NOMO-1 treated with DMSO at 0.1 percent for 48 hours (cell line): ENCODE results near the gene UBASH3A.

Experiments used
- DNase-seq: peaks from one replicate; lab custom pipeline; 2025; ENCODE audit not compliant: unreplicated experiment; lab: John Stamatoyannopoulos, UW

Gene UBASH3A

GRCh38 chr21:42403611-42404231, at the start of gene UBASH3A:
TSS of gene UBASH3A (plus strand) at chr21:42403902. CDS start at chr21:42403946, 44 bp downstream.
- DNase-seq = no peak

- no peak for DNase-seq
These were observed 47.7 kb upstream of the UBASH3A start for GRCh38 chr21:42356046-42356445.

- no peak for DNase-seq
These were observed 47.1 kb upstream of the UBASH3A start for GRCh38 chr21:42356650-42357049.

- no peak for DNase-seq
These were observed 46.4 kb upstream of the UBASH3A start for GRCh38 chr21:42357307-42357706.

- no peak for DNase-seq
These were observed 45.4 kb upstream of the UBASH3A start for GRCh38 chr21:42358261-42358660.

- no peak for DNase-seq
These were observed 44.8 kb upstream of the UBASH3A start for GRCh38 chr21:42358937-42359336.

GRCh38 chr21:42360317-42360716, 43.4 kb upstream of the UBASH3A start:
- no peak for DNase-seq

- DNase-seq = no peak
These were observed 42.4 kb upstream of the UBASH3A start for GRCh38 chr21:42361286-42361685.

GRCh38 chr21:42362198-42362597, 41.5 kb upstream of the UBASH3A start:
- no peak for DNase-seq

- DNase-seq = no peak
These were observed 41.0 kb upstream of the UBASH3A start for GRCh38 chr21:42362700-42363099.

- no peak for DNase-seq
These were observed 40.4 kb upstream of the UBASH3A start for GRCh38 chr21:42363312-42363711.

GRCh38 chr21:42364304-42364865, 39.3 kb upstream of the UBASH3A start:
- peak; percentile 21 for DNase-seq

- no peak for DNase-seq
These were observed 37.9 kb upstream of the UBASH3A start for GRCh38 chr21:42365770-42366169.

- no peak for DNase-seq
These were observed 37.3 kb upstream of the UBASH3A start, which contains the start of gene TFF1 for GRCh38 chr21:42366292-42367010. TSS of gene TFF1 (minus strand) at chr21:42366535. CDS start at chr21:42366495, 40 bp downstream.

- DNase-seq = no peak
These were observed 36.1 kb upstream of the UBASH3A start for GRCh38 chr21:42367367-42368165.

GRCh38 chr21:42369821-42370220, 33.9 kb upstream of the UBASH3A start:
- DNase-seq = no peak

- DNase-seq = no peak
These were observed 32.6 kb upstream of the UBASH3A start for GRCh38 chr21:42370894-42371654.

GRCh38 chr21:42373196-42373907, 30.4 kb upstream of the UBASH3A start:
- DNase-seq = no peak

GRCh38 chr21:42373908-42374455, 29.7 kb upstream of the UBASH3A start:
- DNase-seq = no peak

GRCh38 chr21:42374457-42374856, 29.2 kb upstream of the UBASH3A start:
- no peak for DNase-seq
